Endothelial cell of umbilical vein (primary cell): ENCODE results near the gene PARN. TPM values are rescaled to one million over a fixed set of nuclear protein-coding genes. Genes with fewer than 3 reads are reported as not detected.

Experiments
- BruUV-seq: library from RNA; stranded (reverse); fragments of 400-500 nt; replicated peaks from 2 replicates; lab custom pipeline; 2021; lab: Mats Ljungman, UMichigan
- CTCF ChIA-PET: fragments of 300-600, 350-600 bp; sonication (Branson Sonifier 250); formaldehyde crosslinking; loops from one replicate; lab custom pipeline; 2021; ENCODE audit warnings: antibody characterized with exemption, inconsistent platforms; lab: Charles Lee
- POLR2A ChIA-PET: fragments of 300-600, 350-600 bp; sonication (Branson Sonifier 250); formaldehyde crosslinking; loops from one replicate; lab custom pipeline; 2021; ENCODE audit warnings: antibody characterized with exemption, inconsistent platforms; lab: Charles Lee
- DNase-seq: peaks from one replicate; pipeline ENCODE4 v3.0.0-alpha.2; 2011; ENCODE audit warnings: low read depth, low spot score
- FAIRE-seq: peaks from 2 replicates; lab custom pipeline; 2011; peaks lifted over from hg19 to GRCh38; lab: Jason Lieb, UNC
- H2AFZ ChIP-seq: 2 replicates; pipeline ENCODE4 v1.6.0; 2012; ENCODE audit warnings: low read depth, low read length, control low read depth, inconsistent platforms
- H3K27ac ChIP-seq: 2 replicates; pipeline ENCODE4 v1.5.1; 2011; ENCODE audit warnings: low read depth, mild to moderate bottlenecking, control low read depth, low read length, moderate library complexity; ENCODE audit not compliant: insufficient read depth
- H3K27me3 ChIP-seq, 2 experiments: 2 replicates each; pipeline versions ENCODE4 v1.6.0 to v1.6.1; 2011; ENCODE audit warnings: low read length in 2 of 2, mixed read lengths in 1 of 2; ENCODE audit not compliant: control insufficient read depth in 2 of 2, insufficient read depth in 2 of 2
- H3K36me3 ChIP-seq, 2 experiments: 2 replicates in 1 of 2; 3 replicates in 1 of 2; pipeline ENCODE4 v1.5.1; 2011; ENCODE audit warnings: low read length in 2 of 2, mild to moderate bottlenecking in 1 of 2, moderate library complexity in 1 of 2; ENCODE audit not compliant: control insufficient read depth in 2 of 2, insufficient read depth in 2 of 2; ENCODE audit errors: extremely low read depth in 1 of 2
- H3K4me1 ChIP-seq: 3 replicates; pipeline ENCODE4 v1.5.1; 2011; ENCODE audit warnings: mild to moderate bottlenecking, low read length; ENCODE audit not compliant: control insufficient read depth, insufficient read depth; ENCODE audit errors: extremely low read depth
- H3K4me2 ChIP-seq: 2 replicates; pipeline ENCODE4 v1.6.1; 2011; ENCODE audit warnings: low read length, control low read depth, mixed read lengths; ENCODE audit not compliant: insufficient read depth
- H3K4me3 ChIP-seq, 3 experiments: fragments of 200-600 bp in 1 of 3; sonication (generic), shearing (Covaris generic) in 1 of 3; replicated peaks in 1 of 3; 2 replicates each; pipeline ENCODE4 v1.5.1; 2011 to 2016; ENCODE audit warnings: control low read depth in 3 of 3, low read length in 3 of 3, mild to moderate bottlenecking in 2 of 3, inconsistent platforms in 1 of 3, low read depth in 1 of 3, moderate library complexity in 1 of 3; ENCODE audit not compliant: insufficient read depth in 1 of 3
- H3K79me2 ChIP-seq: 2 replicates; pipeline ENCODE4 v1.6.0; 2012; ENCODE audit warnings: low read length, inconsistent platforms; ENCODE audit not compliant: control insufficient read depth, insufficient read depth
- H3K9ac ChIP-seq: replicated peaks from 2 replicates; pipeline ENCODE3; 2011; ENCODE audit warnings: low read length, control low read depth; ENCODE audit not compliant: insufficient read depth; ENCODE audit errors: extremely low read depth
- H3K9me1 ChIP-seq: replicated peaks from 3 replicates; pipeline ENCODE4 v1.6.0; 2011; ENCODE audit warnings: mild to moderate bottlenecking, low read length; ENCODE audit not compliant: control insufficient read depth, insufficient read depth; ENCODE audit errors: extremely low read depth
- H3K9me3 ChIP-seq: replicated peaks from 2 replicates; pipeline ENCODE4 v1.5.1; 2012; ENCODE audit warnings: low read length, inconsistent platforms; ENCODE audit not compliant: control insufficient read depth, insufficient read depth
- H4K20me1 ChIP-seq: replicated peaks from 2 replicates; pipeline ENCODE3; 2011; ENCODE audit warnings: mild to moderate bottlenecking, low read length; ENCODE audit not compliant: control insufficient read depth, insufficient read depth; ENCODE audit errors: extremely low read depth
- EZH2 ChIP-seq: IDR thresholded peaks from 2 replicates; pipeline ENCODE4 v1.6.1; 2012; ENCODE audit warnings: borderline replicate concordance, low read depth, mild to moderate bottlenecking, moderate library complexity, low read length, inconsistent platforms; ENCODE audit not compliant: severe bottlenecking
- FOS ChIP-seq: IDR thresholded peaks from 2 replicates; pipeline ENCODE4 v1.6.1; 2011; ENCODE audit warnings: mild to moderate bottlenecking, low read length, moderate library complexity, borderline replicate concordance; ENCODE audit not compliant: insufficient read depth
- GATA2 ChIP-seq: IDR thresholded peaks from 2 replicates; pipeline ENCODE4 v1.7.0; 2011; ENCODE audit warnings: low read depth, mild to moderate bottlenecking, moderate library complexity, mixed read lengths, low read length; ENCODE audit not compliant: insufficient read length, insufficient read depth
- JUN ChIP-seq: IDR thresholded peaks from 2 replicates; pipeline ENCODE4 v1.6.1; 2011; ENCODE audit warnings: borderline replicate concordance, low read depth; ENCODE audit not compliant: insufficient read length, insufficient read depth
- MYC ChIP-seq: IDR thresholded peaks from one replicate; pipeline ENCODE4 v1.6.1; 2011; ENCODE audit warnings: mild to moderate bottlenecking, low read depth, low read length
- POLR2A ChIP-seq: IDR thresholded peaks from 2 replicates; pipeline ENCODE4 v1.6.1; 2012; ENCODE audit warnings: low read depth, mild to moderate bottlenecking, control low read depth, low read length
- POLR2AphosphoS5 ChIP-seq: IDR thresholded peaks from 2 replicates; pipeline ENCODE4 v1.6.1; 2012; ENCODE audit warnings: low read depth, mild to moderate bottlenecking, control low read depth, low read length, moderate library complexity; ENCODE audit not compliant: insufficient read depth
- dilution Hi-C: fragments of 300-500 bp; cut with MboI; formaldehyde crosslinking; loops from one replicate; pipeline ENCODE4 v1.15.0; 2019; ENCODE audit warnings: low sequenced_read_pairs; ENCODE audit not compliant: extremely low pct_ligation_motif_present
- intact Hi-C: fragments of 100-400 bp; cut with micrococcal nuclease; formaldehyde crosslinking; loops from one replicate; pipeline ENCODE4 v1.10.0; 2022
- polyA plus RNA-seq, 4 experiments: library from polyadenylated mRNA; depleted of rRNA in 3 of 4; stranded (reverse) in 3 of 4; unstranded in 1 of 4; fragments of >200 nt; gene quantifications; 2 replicates each; pipeline versions ENCODE4 v1.2.1 to v1.2.3, GENCODE V29; 2011 to 2012; ENCODE audit warnings: missing spikeins in 1 of 4
- total RNA-seq: library from RNA; stranded (reverse); gene quantifications from 2 replicates; pipeline ENCODE4 v1.2.3, GENCODE V29; 2021
- TF ChIP-seq, protein P1 (sequence below): IDR thresholded peaks from 2 replicates; pipeline ENCODE4 v1.6.1; 2011; ENCODE audit not compliant: insufficient read depth, insufficient read length
- TF ChIP-seq, protein P2 (sequence below), 2 donors: IDR thresholded peaks; 1 replicate in 1 of 2; 2 replicates in 1 of 2; pipeline ENCODE4 v1.5.1; 2011; ENCODE audit warnings: low read length in 2 of 2, mild to moderate bottlenecking in 2 of 2, moderate library complexity in 2 of 2, control low read depth in 1 of 2, inconsistent platforms in 1 of 2, low read depth in 1 of 2; ENCODE audit not compliant: insufficient read depth in 1 of 2; ENCODE audit errors: extremely low read depth in 1 of 2

The PARN gene
- total and polyA plus RNA-seq, 2 donors (not counting 3 experiments of a cell fraction or from before 2014, with no cell fraction given): 16.9 to 24.6 TPM

GRCh38 chr16:14576532-14576931 is 53.5 kb downstream of the PARN start:
- H3K4me1 ChIP-seq: peaks cover 3% of the 10 kb centered on the region
- no TSS peak for BruUV-seq
- no peaks in the 10 kb centered on the region for H3K79me2 ChIP-seq
- H3K4me2 ChIP-seq: no peak overlapping the region
- no peaks in the 10 kb centered on the region for H4K20me1 ChIP-seq
- TF ChIP-seq EZH2: no peak
- H3K36me3 ChIP-seq: peaks cover 5 to 7% of the 10 kb centered on the region in 2 experiments
- H3K9me1 ChIP-seq: no peaks in the 10 kb centered on the region
- dilution Hi-C loops (no loop called here), intact Hi-C loops (no loop called here)
- ChIA-PET CTCF (interaction anchor here (1.4 to 1.7 kb wide), 2 partner anchors 12 to 13 kb away, joined by 3 to 4 read pairs; no protein-coding TSS in a partner anchor), POLR2A (no interaction called here)
- no peak overlapping the region for H2AFZ ChIP-seq
- H3K4me3 ChIP-seq: no peak overlapping the region
- H3K9me3 ChIP-seq: no peaks in the 10 kb centered on the region
- FAIRE-seq: no peak
- H3K27ac ChIP-seq: no peak overlapping the region
- DNase-seq: no peak
- no peak overlapping the region for H3K9ac ChIP-seq
- no peaks in the 10 kb centered on the region for H3K27me3 ChIP-seq

DNA sequence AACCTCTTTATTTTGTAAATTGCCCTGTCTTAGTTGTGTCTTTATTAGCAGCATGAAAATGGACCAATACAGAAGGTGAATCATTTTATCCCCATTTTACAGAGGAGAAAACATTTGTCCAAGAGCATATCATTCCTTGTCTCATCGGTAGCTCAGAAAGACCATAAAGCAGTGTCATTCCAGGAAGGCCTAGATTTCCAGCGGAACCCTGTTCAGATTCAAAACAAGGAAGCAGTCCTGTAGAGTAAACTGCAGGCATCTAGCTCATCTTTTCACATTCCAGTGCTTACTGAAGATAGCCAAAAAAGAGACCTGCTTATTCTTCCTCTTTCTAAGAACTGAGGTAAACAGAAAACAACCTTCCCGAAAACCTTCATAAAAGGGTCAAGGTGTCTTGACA is 54.0 kb downstream of the PARN start:
- dilution Hi-C loops: no loop called here
- no peak overlapping the region for H3K4me3 ChIP-seq
- no peaks in the 10 kb centered on the region for H4K20me1 ChIP-seq
- H3K9ac ChIP-seq: no peak overlapping the region
- H3K4me1 ChIP-seq: peaks cover 3% of the 10 kb centered on the region
- peaks cover 5 to 7% of the 10 kb centered on the region in 2 experiments for H3K36me3 ChIP-seq
- no peak for FAIRE-seq
- POLR2A ChIA-PET: interaction anchor here (0.6 kb wide), 1 partner anchor 64 kb away, joined by 3 read pairs; no protein-coding TSS in a partner anchor
- no peaks in the 10 kb centered on the region for H3K9me3 ChIP-seq
- CTCF ChIA-PET: interaction anchor here (1.7 kb wide), 1 partner anchor 14 kb away, joined by 4 read pairs; no protein-coding TSS in a partner anchor
- intact Hi-C loops: no loop called here
- H3K4me2 ChIP-seq: no peak overlapping the region
- H2AFZ ChIP-seq: no peak overlapping the region
- H3K27me3 ChIP-seq: no peaks in the 10 kb centered on the region
- TF ChIP-seq, protein P1, sequence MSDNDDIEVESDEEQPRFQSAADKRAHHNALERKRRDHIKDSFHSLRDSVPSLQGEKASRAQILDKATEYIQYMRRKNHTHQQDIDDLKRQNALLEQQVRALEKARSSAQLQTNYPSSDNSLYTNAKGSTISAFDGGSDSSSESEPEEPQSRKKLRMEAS: no peak
- TF ChIP-seq, protein P2, sequence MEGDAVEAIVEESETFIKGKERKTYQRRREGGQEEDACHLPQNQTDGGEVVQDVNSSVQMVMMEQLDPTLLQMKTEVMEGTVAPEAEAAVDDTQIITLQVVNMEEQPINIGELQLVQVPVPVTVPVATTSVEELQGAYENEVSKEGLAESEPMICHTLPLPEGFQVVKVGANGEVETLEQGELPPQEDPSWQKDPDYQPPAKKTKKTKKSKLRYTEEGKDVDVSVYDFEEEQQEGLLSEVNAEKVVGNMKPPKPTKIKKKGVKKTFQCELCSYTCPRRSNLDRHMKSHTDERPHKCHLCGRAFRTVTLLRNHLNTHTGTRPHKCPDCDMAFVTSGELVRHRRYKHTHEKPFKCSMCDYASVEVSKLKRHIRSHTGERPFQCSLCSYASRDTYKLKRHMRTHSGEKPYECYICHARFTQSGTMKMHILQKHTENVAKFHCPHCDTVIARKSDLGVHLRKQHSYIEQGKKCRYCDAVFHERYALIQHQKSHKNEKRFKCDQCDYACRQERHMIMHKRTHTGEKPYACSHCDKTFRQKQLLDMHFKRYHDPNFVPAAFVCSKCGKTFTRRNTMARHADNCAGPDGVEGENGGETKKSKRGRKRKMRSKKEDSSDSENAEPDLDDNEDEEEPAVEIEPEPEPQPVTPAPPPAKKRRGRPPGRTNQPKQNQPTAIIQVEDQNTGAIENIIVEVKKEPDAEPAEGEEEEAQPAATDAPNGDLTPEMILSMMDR (IDR thresholded peaks at IDR 0.05; ENCODE audit: extremely low read depth in 1 of 2, insufficient read depth in 1 of 2, low read depth in 1 of 2, low read length in 2 of 2): no peak
- TF ChIP-seq FOS: no peak
- TF ChIP-seq MYC: no peak
- TF ChIP-seq POLR2A: no peak
- TF ChIP-seq JUN: no peak
- no peak for TF ChIP-seq EZH2
- no peak for TF ChIP-seq POLR2AphosphoS5
- no peak for TF ChIP-seq GATA2
- BruUV-seq: no TSS peak
- no peak overlapping the region for H3K27ac ChIP-seq
- H3K9me1 ChIP-seq: no peaks in the 10 kb centered on the region
- no peaks in the 10 kb centered on the region for H3K79me2 ChIP-seq
- DNase-seq: no peak
